ENCODE data around the gene ATG9B.

DNA sequence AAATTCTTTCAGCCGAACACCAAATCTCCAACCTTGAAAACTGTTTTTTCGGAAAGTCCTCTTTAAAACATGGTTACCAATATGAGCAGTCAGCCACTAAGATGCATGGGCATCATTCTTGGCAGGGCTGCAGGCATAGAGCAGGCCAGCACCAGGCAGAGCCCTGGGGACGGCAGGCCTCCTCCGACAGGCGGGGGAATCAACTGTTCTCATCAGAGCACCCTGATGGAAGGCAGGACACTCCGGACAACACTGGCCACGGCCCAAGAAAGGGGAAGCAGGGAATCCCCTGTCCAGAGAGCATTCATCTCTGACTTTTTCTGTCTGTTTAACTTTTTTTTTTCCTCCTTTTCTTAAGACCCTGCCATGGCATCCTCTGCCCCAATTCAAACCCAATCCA is 34.8 kb downstream of the ATG9B start:
- TF ChIP-seq CTCF (conservative IDR thresholded peaks at IDR 0.05 in 1 of 2, IDR thresholded peaks at IDR 0.05 in 1 of 2; ENCODE audit: low read depth in 1 of 2, low read length in 2 of 2) (no peak), EZH2 (IDR thresholded peaks at IDR 0.05; ENCODE audit: low read length, missing control alignments) (no peak)

Data from fibroblast of lung (primary cell).